Liver (tissue), 3 donors: Measurements from ENCODE around the gene LRRC61.
"Not testable (repeated sequence)": the region's sequence is repeated elsewhere in the genome, so short reads cannot be mapped to it uniquely, and the experiment has no call there.

ENCODE experiments used
- CTCF ChIP-seq: fragments of 150-350 bp; IDR thresholded peaks from 2 replicates; pipeline ENCODE4 v1.5.1; 2017; ENCODE audit warnings: improper control_type of control experiment, low read depth, low read length; ENCODE audit not compliant: missing input control
- RAD21 ChIP-seq, 2 donors: IDR thresholded peaks; 2 replicates each; pipeline ENCODE4 v1.6.1; 2016; ENCODE audit warnings: antibody characterized with exemption in 2 of 2, mild to moderate bottlenecking in 2 of 2
- RXRA ChIP-seq, 2 donors: IDR thresholded peaks; 2 replicates each; pipeline ENCODE4 v1.6.1; 2017 to 2018; ENCODE audit warnings: antibody characterized with exemption in 2 of 2, mild to moderate bottlenecking in 1 of 2
- SP1 ChIP-seq: IDR thresholded peaks from 2 replicates; pipeline ENCODE4 v1.6.1; 2018; ENCODE audit warnings: antibody characterized with exemption, mild to moderate bottlenecking
- TAF1 ChIP-seq: conservative IDR thresholded peaks from 2 replicates; pipeline ENCODE4 v1.6.1; 2016; ENCODE audit warnings: antibody characterized with exemption, mild to moderate bottlenecking
- donor health status: healthy.
- donor health status: healthy.

DNA sequence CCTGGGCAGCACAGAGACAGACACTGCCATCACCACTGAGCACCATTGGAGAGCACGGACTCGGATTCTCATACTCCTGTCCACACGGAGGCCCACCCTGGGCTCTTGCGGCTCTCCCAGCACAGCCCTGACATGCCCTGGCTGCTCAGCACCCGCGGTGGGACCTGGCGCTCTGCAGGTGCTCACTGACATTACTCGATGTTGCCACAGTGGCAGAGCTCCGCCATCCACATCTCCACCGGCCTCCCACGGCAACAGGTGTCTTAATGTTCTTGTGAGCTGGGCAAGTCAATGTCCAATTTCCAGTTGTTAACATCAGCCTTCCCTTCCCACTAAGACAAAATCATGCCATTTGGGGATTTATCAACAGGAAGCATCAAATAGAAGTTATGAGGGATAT, 44.8 kb upstream of the LRRC61 start:
- TF ChIP-seq SP1; CTCF; RAD21 (IDR thresholded peaks at IDR 0.05); TAF1; RXRA (IDR thresholded peaks at IDR 0.05): not testable (repeated sequence)
